ENCODE data around the gene TMEM238L.

- TF ChIP-seq CTCF (IDR thresholded peaks at IDR 0.05), result no peak
- TF ChIP-seq POLR2A (IDR thresholded peaks at IDR 0.05), result no peak
Measured at GRCh38 chr17:10752696-10753095, 51.2 kb downstream of the TMEM238L start.
